Chondrocyte (in vitro differentiated cells): Measurements from ENCODE around the gene INO80E. TPM values are rescaled to one million over a fixed set of nuclear protein-coding genes. Genes with fewer than 3 reads are reported as not detected.

Experiments used
- DNase-seq: peaks from one replicate; pipeline ENCODE4 v3.0.0; 2021; ENCODE audit warnings: mixed read lengths, low spot score
- H3K27ac Mint-ChIP-seq: one replicate; pipeline ENCODE4 v1.8.0; 2021; ENCODE audit warnings: mild to moderate bottlenecking, moderate library complexity, mixed read lengths; ENCODE audit not compliant: unreplicated experiment
- H3K27me3 Mint-ChIP-seq: 2 replicates; pipeline ENCODE4 v1.8.0; 2021; ENCODE audit warnings: low read depth, mixed read lengths
- H3K36me3 Mint-ChIP-seq: 2 replicates; pipeline ENCODE4 v1.8.0; 2021; ENCODE audit warnings: low read depth, mixed read lengths
- H3K4me1 Mint-ChIP-seq: 2 replicates; pipeline ENCODE4 v1.8.0; 2021; ENCODE audit warnings: low read depth, mild to moderate bottlenecking, mixed read lengths
- H3K4me3 Mint-ChIP-seq: one replicate; pipeline ENCODE4 v1.8.0; 2021; ENCODE audit warnings: mild to moderate bottlenecking, moderate library complexity, mixed read lengths; ENCODE audit not compliant: unreplicated experiment
- H3K9me3 Mint-ChIP-seq: 2 replicates; pipeline ENCODE4 v1.8.0; 2021; ENCODE audit warnings: low read depth, mixed read lengths
- total RNA-seq: library from RNA; stranded (reverse); gene quantifications from 3 replicates; pipeline ENCODE4 v1.2.1, GENCODE V29; 2021
- TF ChIP-seq, protein P1 (sequence below): fragments of 200-600 bp; sonication (generic); IDR thresholded peaks from 2 replicates; pipeline ENCODE4 v1.5.0; 2021; ENCODE audit warnings: antibody characterized with exemption, mild to moderate bottlenecking, moderate library complexity

INO80E gene
- total RNA-seq, 1 donor from 2014 or later, result 57.1 TPM

DNA sequence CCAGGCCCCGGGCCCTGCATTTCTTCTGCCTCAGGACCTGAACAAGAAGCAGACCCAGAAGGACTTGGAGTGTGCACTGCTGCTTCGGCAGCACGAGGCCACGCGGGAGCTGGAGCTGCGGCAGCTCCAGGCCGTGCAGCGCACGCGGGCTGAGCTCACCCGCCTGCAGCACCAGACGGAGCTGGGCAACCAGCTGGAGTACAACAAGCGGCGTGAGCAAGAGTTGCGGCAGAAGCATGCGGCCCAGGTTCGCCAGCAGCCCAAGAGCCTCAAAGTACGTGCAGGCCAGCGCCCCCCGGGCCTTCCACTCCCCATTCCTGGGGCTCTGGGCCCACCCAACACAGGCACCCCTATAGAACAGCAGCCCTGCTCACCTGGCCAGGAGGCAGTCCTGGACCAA lies 9.8 kb upstream of the INO80E start:
- Mint-ChIP-seq H3K27me3 (no peaks in the 10 kb centered on the region), H3K4me1 (no peaks in the 10 kb centered on the region), H3K4me3 (no peak overlapping the region), H3K9me3 (no peaks in the 10 kb centered on the region), H3K27ac (no peak overlapping the region), H3K36me3 (peaks cover 49% of the 10 kb centered on the region)
- peak; percentile 79 for DNase-seq
- TF ChIP-seq, protein P1, sequence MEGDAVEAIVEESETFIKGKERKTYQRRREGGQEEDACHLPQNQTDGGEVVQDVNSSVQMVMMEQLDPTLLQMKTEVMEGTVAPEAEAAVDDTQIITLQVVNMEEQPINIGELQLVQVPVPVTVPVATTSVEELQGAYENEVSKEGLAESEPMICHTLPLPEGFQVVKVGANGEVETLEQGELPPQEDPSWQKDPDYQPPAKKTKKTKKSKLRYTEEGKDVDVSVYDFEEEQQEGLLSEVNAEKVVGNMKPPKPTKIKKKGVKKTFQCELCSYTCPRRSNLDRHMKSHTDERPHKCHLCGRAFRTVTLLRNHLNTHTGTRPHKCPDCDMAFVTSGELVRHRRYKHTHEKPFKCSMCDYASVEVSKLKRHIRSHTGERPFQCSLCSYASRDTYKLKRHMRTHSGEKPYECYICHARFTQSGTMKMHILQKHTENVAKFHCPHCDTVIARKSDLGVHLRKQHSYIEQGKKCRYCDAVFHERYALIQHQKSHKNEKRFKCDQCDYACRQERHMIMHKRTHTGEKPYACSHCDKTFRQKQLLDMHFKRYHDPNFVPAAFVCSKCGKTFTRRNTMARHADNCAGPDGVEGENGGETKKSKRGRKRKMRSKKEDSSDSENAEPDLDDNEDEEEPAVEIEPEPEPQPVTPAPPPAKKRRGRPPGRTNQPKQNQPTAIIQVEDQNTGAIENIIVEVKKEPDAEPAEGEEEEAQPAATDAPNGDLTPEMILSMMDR, result no peak

DNA sequence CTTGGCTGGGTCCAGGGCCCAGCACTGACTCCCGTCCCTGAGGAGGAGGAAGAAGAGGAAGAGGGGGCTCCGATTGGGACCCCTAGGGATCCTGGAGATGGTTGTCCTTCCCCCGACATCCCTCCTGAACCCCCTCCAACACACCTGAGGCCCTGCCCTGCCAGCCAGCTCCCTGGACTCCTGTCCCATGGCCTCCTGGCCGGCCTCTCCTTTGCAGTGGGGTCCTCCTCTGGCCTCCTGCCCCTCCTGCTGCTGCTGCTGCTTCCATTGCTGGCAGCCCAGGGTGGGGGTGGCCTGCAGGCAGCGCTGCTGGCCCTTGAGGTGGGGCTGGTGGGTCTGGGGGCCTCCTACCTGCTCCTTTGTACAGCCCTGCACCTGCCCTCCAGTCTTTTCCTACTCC lies 9.1 kb upstream of the INO80E start:
- Mint-ChIP-seq H3K9me3 (no peaks in the 10 kb centered on the region), H3K4me1 (no peaks in the 10 kb centered on the region), H3K27ac (no peak overlapping the region), H3K36me3 (peaks cover 46% of the 10 kb centered on the region), H3K4me3 (no peak overlapping the region), H3K27me3 (no peaks in the 10 kb centered on the region)
- no peak for DNase-seq
- TF ChIP-seq, protein P1, result no peak

DNA sequence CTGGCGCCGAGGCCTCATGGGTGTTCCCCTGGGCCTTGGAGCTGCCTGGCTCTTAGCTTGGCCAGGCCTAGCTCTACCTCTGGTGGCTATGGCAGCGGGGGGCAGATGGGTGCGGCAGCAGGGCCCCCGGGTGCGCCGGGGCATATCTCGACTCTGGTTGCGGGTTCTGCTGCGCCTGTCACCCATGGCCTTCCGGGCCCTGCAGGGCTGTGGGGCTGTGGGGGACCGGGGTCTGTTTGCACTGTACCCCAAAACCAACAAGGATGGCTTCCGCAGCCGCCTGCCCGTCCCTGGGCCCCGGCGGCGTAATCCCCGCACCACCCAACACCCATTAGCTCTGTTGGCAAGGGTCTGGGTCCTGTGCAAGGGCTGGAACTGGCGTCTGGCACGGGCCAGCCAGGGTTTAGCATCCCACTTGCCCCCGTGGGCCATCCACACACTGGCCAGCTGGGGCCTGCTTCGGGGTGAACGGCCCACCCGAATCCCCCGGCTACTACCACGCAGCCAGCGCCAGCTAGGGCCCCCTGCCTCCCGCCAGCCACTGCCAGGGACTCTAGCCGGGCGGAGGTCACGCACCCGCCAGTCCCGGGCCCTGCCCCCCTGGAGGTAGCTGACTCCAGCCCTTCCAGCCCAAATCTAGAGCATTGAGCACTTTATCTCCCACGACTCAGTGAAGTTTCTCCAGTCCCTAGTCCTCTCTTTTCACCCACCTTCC lies 8.5 kb upstream of the INO80E start:
- peak; percentile 84 for DNase-seq
- H3K36me3 Mint-ChIP-seq, result peaks cover 44% of the 10 kb centered on the region
- no peak overlapping the region for H3K4me3 Mint-ChIP-seq
- H3K27me3 Mint-ChIP-seq, result no peaks in the 10 kb centered on the region
- H3K4me1 Mint-ChIP-seq, result no peaks in the 10 kb centered on the region
- TF ChIP-seq, protein P1, result no peak
- no peak overlapping the region for H3K27ac Mint-ChIP-seq
- no peaks in the 10 kb centered on the region for H3K9me3 Mint-ChIP-seq

DNA sequence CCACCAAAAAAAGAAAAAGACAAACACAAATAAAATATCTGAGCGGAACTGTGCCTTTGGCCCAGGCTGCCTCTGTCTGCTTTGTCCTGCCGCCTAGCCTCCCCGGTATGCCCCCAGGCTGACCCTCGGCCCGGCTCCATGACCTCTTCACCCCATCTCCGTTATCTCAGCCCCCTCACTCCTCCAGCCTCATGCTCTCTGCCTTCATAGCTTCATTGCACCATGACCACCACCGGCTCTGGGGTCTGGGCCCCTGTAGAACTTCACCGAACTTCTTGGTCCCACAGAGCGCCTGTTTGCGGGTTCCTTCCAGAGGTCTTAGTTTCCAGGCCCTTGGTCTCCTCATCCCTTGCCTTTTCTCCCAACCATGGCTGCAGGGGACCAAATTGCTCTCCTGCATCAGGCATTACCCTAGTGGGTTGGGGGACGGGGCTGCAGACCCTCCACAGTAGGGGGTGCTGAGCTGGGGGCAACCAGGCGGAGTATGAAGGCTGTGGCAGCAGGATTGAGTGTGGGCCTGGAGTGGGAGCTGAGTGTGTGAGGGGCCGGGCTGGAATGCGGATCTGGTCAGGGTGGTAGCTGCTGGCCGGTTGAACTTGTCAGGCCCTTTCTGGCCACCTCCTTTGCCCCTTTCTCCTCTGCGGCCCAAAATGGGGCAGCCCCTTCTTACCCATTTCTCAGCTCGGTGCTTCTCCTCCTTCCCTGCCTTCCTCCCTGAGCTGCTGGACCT lies 7.5 kb upstream of the INO80E start:
- Mint-ChIP-seq H3K4me3 (no peak overlapping the region), H3K27ac (no peak overlapping the region), H3K9me3 (no peaks in the 10 kb centered on the region), H3K4me1 (no peaks in the 10 kb centered on the region), H3K27me3 (no peaks in the 10 kb centered on the region), H3K36me3 (peaks cover 39% of the 10 kb centered on the region)
- DNase-seq, result peak; percentile 85
- TF ChIP-seq, protein P1, result no peak

DNA sequence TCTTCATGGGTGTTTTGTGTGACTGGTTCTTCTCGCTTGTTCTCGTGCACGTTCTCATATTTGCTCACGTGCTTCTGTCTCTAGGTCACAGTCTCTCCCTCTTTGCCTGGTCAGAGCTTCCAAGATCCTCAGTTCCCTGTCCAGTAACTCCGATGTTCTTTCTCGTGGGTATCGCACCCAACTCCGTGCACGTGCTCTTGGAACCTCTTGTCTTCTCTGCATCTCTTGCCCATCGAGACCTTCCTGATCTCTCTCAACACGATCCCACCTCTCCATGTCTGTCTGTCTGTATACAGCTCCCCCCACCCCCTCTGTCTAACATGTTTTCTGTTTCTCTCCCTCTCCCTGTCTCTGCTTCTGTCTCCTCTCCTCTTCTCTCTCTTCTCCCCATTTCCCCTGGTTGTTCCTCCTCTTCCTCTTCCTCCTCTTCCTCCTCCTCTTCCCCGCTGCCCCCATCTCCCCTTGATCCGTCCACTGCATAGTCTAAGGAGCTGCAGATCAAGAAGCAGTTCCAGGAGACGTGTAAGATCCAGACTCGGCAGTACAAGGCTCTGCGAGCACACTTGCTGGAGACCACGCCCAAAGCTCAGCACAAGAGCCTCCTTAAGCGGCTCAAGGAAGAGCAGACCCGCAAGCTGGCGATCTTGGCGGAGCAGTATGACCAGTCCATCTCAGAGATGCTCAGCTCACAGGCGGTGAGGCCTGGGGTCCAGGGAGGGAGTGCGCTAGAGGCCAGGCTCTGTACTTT lies 6.8 kb upstream of the INO80E start:
- peak overlapping the region; percentile 39 for H3K27ac Mint-ChIP-seq
- peak; percentile 65 for DNase-seq
- H3K4me3 Mint-ChIP-seq, result no peak overlapping the region

More for the DNA sequence above, 6.8 kb upstream of the INO80E start:
- Mint-ChIP-seq H3K36me3 (peaks cover 36% of the 10 kb centered on the region), H3K4me1 (peaks cover 5% of the 10 kb centered on the region), H3K9me3 (no peaks in the 10 kb centered on the region), H3K27me3 (no peaks in the 10 kb centered on the region)
- TF ChIP-seq, protein P1, result no peak
